Measurements from ENCODE around the gene DUSP21. TPM values are rescaled to one million over a fixed set of nuclear protein-coding genes. Genes with fewer than 3 reads are reported as not detected.

The DUSP21 gene
- total and polyA plus RNA-seq, 10 of the 15 experiments (the other 5 are each of a cell fraction or from before 2014, with no cell fraction given), result not detected

DNA sequence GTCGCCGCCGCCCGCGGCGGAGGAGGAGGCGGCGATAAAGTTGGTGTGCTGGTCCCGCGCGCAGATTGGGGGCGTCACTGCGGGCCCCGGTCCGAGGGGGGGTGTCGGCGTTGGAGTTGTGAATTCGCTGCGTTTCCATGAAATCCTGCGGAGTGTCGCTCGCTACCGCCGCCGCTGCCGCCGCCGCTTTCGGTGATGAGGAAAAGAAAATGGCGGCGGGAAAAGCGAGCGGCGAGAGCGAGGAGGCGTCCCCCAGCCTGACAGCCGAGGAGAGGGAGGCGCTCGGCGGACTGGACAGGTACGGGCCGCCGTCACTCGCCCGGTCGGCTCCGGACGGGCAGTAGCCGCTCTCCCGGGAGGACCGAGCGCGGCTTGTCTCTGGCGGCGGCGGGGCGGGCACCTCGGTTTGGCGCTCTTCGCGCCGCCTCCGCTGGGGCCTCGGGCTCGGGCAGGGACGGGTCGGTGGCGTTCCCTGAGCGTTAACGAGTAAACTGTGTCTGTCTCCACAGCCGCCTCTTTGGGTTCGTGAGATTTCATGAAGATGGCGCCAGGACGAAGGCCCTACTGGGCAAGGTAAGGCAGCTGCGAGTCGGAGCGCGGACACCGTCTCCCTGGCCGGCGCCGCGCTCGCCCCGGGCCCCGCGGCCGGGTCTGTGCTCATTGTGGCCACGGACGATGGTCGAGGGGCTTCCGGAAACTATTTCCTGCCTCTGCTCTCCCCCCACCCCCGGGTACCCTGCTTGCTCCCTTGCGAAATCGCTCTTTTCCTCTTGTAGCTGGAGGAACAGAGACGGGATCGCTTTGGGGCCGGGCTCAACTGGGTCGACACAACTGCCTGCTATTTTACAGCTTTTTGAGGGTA is 29.8 kb downstream of the DUSP21 start:
- RAD21 ChIA-PET (ENCODE audit: unreplicated experiment), result interaction anchor here (0.7 to 6.1 kb wide), 13 partner anchors 25 to 1916 kb away, joined by 3 to 50 read pairs (median 5); no protein-coding TSS in a partner anchor
- Histone ChIP-seq H3K27ac (ENCODE audit: control insufficient read depth, insufficient read depth) (peak overlapping the region; percentile 90), H3K9ac (ENCODE audit: control insufficient read depth, insufficient read depth, low read length) (peak overlapping the region; percentile 91), H3K27me3 (replicated peaks in 1 of 2; ENCODE audit: control insufficient read depth in 2 of 2, insufficient read depth in 2 of 2, low read length in 1 of 2) (no peaks in the 10 kb centered on the region), H4K20me1 (ENCODE audit: control insufficient read depth, insufficient read depth) (no peaks in the 10 kb centered on the region), H3K9me3 (replicated peaks; ENCODE audit: control insufficient read depth, insufficient read depth, low read length) (no peaks in the 10 kb centered on the region; the same call in 1 of the 3 replicates), H3K79me2 (ENCODE audit: control insufficient read depth, insufficient read depth, low read length) (peaks cover 70% of the 10 kb centered on the region), H3K4me2 (ENCODE audit: control insufficient read depth, insufficient read depth) (peak overlapping the region; percentile 32), H3K4me1 (ENCODE audit: control insufficient read depth, insufficient read depth, low read length) (no peaks in the 10 kb centered on the region), H3K4me3 (peak overlapping the region; percentile 91), H2AFZ (ENCODE audit: control insufficient read depth, low read depth, low read length) (peak overlapping the region; percentile 79), H3K36me3 (ENCODE audit: control insufficient read depth in 2 of 2, insufficient read depth in 2 of 2, low read length in 1 of 2) (no peaks in the 10 kb centered on the region; a peak in 1 of 4 replicates)
- intact Hi-C loops (cut with micrococcal nuclease; ENCODE audit: unreplicated experiment), result loop anchor here (2.0 kb wide), 2 partner anchors 31 to 197 kb away; no protein-coding TSS in a partner anchor
- DNase-seq (ENCODE audit: low read depth, low spot score) (no peak), ATAC-seq (peak; percentile 47), FAIRE-seq (no peak)
- in situ Hi-C loops (cut with MboI), result no loop called here
- POLR2A ChIA-PET, result interaction anchor here (0.7 to 3.7 kb wide), 10 partner anchors 15 to 201 kb away, joined by 3 to 24 read pairs (median 6); no protein-coding TSS in a partner anchor
- CTCF ChIA-PET, result interaction anchor here (1.0 to 3.4 kb wide), 4 partner anchors 26 to 197 kb away, joined by 6 to 31 read pairs (median 10); no protein-coding TSS in a partner anchor
- 1% methylated on average over 80 of the region's 99 CpGs for WGBS (ENCODE audit: insufficient coverage, insufficient replicate concordance, low lambda C conversion rate, missing lambda C conversion rate)
- SMC1A ChIA-PET (ENCODE audit: uncharacterized antibody, unreplicated experiment), result interaction anchor here (1.0 to 3.9 kb wide), 10 partner anchors 10 to 196 kb away, joined by 3 to 50 read pairs (median 8); no protein-coding TSS in a partner anchor
- no TSS peak for BruUV-seq (replicated peaks)
- TF ChIP-seq JUND (IDR thresholded peaks at IDR 0.05; ENCODE audit: low read depth, low read length), result no peak
- TF ChIP-seq IKZF2 (IDR thresholded peaks at IDR 0.05), result peak; percentile 35 to 39; a peak in 2 of 4 replicates
- TF ChIP-seq RUNX3 (IDR thresholded peaks at IDR 0.05; ENCODE audit: low read length), result peak; percentile 22; the same call in 1 of the 2 replicates
- TF ChIP-seq IRF4 (IDR thresholded peaks at IDR 0.05; ENCODE audit: low read depth, low read length), result no peak
- TF ChIP-seq EGR1 (IDR thresholded peaks at IDR 0.05; ENCODE audit: borderline replicate concordance in 1 of 2, low read depth in 2 of 2, low read length in 2 of 2), result 0 out of 3 replicates have a peak, but pooled peaks of 1 of the 2 experiments have one; percentile 16
- TF ChIP-seq CHD1 (IDR thresholded peaks at IDR 0.05; ENCODE audit: low read depth, low read length), result 0 out of 2 replicates have a peak, but pooled peaks have one; percentile 55
- TF ChIP-seq POLR2AphosphoS5 (IDR thresholded peaks at IDR 0.05; ENCODE audit: low read length), result peak; percentile 21; the same call in 1 of the 2 replicates
- TF ChIP-seq RAD21 (IDR thresholded peaks at IDR 0.05; ENCODE audit: insufficient read depth, low read depth, low read length), result no peak
- TF ChIP-seq ASH2L (IDR thresholded peaks at IDR 0.05; ENCODE audit: borderline replicate concordance, low read depth), result peak; percentile 100
- TF ChIP-seq PAX5 (IDR thresholded peaks at IDR 0.05; ENCODE audit: borderline replicate concordance, low read depth, low read length), result no peak
- TF ChIP-seq, protein P1, sequence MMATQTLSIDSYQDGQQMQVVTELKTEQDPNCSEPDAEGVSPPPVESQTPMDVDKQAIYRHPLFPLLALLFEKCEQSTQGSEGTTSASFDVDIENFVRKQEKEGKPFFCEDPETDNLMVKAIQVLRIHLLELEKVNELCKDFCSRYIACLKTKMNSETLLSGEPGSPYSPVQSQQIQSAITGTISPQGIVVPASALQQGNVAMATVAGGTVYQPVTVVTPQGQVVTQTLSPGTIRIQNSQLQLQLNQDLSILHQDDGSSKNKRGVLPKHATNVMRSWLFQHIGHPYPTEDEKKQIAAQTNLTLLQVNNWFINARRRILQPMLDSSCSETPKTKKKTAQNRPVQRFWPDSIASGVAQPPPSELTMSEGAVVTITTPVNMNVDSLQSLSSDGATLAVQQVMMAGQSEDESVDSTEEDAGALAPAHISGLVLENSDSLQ (IDR thresholded peaks at IDR 0.05), result peak; percentile 8; the same call in 1 of the 2 replicates
- 0 out of 2 replicates have a peak, but pooled peaks have one; percentile 11 for TF ChIP-seq CREM (IDR thresholded peaks at IDR 0.05; ENCODE audit: low read depth)
- TF ChIP-seq, protein P2, sequence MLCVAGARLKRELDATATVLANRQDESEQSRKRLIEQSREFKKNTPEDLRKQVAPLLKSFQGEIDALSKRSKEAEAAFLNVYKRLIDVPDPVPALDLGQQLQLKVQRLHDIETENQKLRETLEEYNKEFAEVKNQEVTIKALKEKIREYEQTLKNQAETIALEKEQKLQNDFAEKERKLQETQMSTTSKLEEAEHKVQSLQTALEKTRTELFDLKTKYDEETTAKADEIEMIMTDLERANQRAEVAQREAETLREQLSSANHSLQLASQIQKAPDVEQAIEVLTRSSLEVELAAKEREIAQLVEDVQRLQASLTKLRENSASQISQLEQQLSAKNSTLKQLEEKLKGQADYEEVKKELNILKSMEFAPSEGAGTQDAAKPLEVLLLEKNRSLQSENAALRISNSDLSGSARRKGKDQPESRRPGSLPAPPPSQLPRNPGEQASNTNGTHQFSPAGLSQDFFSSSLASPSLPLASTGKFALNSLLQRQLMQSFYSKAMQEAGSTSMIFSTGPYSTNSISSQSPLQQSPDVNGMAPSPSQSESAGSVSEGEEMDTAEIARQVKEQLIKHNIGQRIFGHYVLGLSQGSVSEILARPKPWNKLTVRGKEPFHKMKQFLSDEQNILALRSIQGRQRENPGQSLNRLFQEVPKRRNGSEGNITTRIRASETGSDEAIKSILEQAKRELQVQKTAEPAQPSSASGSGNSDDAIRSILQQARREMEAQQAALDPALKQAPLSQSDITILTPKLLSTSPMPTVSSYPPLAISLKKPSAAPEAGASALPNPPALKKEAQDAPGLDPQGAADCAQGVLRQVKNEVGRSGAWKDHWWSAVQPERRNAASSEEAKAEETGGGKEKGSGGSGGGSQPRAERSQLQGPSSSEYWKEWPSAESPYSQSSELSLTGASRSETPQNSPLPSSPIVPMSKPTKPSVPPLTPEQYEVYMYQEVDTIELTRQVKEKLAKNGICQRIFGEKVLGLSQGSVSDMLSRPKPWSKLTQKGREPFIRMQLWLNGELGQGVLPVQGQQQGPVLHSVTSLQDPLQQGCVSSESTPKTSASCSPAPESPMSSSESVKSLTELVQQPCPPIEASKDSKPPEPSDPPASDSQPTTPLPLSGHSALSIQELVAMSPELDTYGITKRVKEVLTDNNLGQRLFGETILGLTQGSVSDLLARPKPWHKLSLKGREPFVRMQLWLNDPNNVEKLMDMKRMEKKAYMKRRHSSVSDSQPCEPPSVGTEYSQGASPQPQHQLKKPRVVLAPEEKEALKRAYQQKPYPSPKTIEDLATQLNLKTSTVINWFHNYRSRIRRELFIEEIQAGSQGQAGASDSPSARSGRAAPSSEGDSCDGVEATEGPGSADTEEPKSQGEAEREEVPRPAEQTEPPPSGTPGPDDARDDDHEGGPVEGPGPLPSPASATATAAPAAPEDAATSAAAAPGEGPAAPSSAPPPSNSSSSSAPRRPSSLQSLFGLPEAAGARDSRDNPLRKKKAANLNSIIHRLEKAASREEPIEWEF (IDR thresholded peaks at IDR 0.05; ENCODE audit: insufficient replicate concordance, low read depth, low read length), result no peak
- TF ChIP-seq GATAD2B (conservative IDR thresholded peaks at IDR 0.05; ENCODE audit: low read depth), result peak; percentile 70; the same call in 1 of the 2 replicates
- no peak for TF ChIP-seq ZZZ3 (IDR thresholded peaks at IDR 0.05; ENCODE audit: control insufficient read depth, insufficient read length, low read depth)
- TF ChIP-seq CBFB (IDR thresholded peaks at IDR 0.05; ENCODE audit: low read depth), result no peak
- TF ChIP-seq LARP7 (IDR thresholded peaks at IDR 0.05), result peak; percentile 68; the same call in 1 of the 2 replicates
